Tibial artery (tissue), 4 donors: ENCODE results near the gene ZBTB8A.
"Not testable (repeated sequence)": the region's sequence is repeated elsewhere in the genome, so short reads cannot be mapped to it uniquely, and the experiment has no call there.

Source experiments
- DNase-seq, 2 donors: peaks; one replicate each; pipeline ENCODE4 v3.0.0-alpha.2; 2019
- H3K27ac ChIP-seq, 2 donors: fragments of 200-600 bp; sonication (generic) in 1 of 2; 1 replicate in 1 of 2; 2 replicates in 1 of 2; pipeline ENCODE4 v1.5.1; 2018 to 2019; ENCODE audit warnings: mild to moderate bottlenecking in 1 of 2
- H3K27me3 ChIP-seq, 2 donors: fragments of 200-600 bp; sonication (generic) in 1 of 2; one replicate each; pipeline versions ENCODE4 v1.5.1 to v1.6.0; 2016 to 2019
- H3K36me3 ChIP-seq, 3 donors: fragments of 200-600 bp; sonication (generic) in 2 of 3; one replicate each; pipeline ENCODE4 v1.5.1; 2016 to 2019; ENCODE audit warnings: mild to moderate bottlenecking in 2 of 3
- H3K4me1 ChIP-seq, 4 donors: fragments of 200-600 bp; sonication (generic) in 2 of 4; 1 replicate in 3 of 4; 2 replicates in 1 of 4; pipeline ENCODE4 v1.5.1; 2016 to 2019
- H3K4me3 ChIP-seq, 2 donors: fragments of 200-600 bp; sonication (generic) in 1 of 2; 1 replicate in 1 of 2; 2 replicates in 1 of 2; pipeline ENCODE4 v1.5.1; 2018 to 2019; ENCODE audit warnings: mild to moderate bottlenecking in 2 of 2
- H3K9me3 ChIP-seq, 3 donors: fragments of 200-600 bp; sonication (generic) in 1 of 3; one replicate each; pipeline ENCODE4 v1.5.1; 2016 to 2019
- intact Hi-C: fragments of 100-400 bp; cut with DNase I; formaldehyde crosslinking; loops from one replicate; pipeline ENCODE4 v1.15.0; 2023; ENCODE audit warnings: low total_unique reads
- TF ChIP-seq, protein P1 (sequence below), 2 experiments: fragments of 200-600 bp in 1 of 2; fragments of 450-650 bp in 1 of 2; IDR thresholded peaks; one replicate each; pipeline ENCODE4 v1.5.1; 2017 to 2019; ENCODE audit warnings: antibody characterized with exemption in 2 of 2, mild to moderate bottlenecking in 1 of 2, moderate library complexity in 1 of 2

The ZBTB8A gene

DNA sequence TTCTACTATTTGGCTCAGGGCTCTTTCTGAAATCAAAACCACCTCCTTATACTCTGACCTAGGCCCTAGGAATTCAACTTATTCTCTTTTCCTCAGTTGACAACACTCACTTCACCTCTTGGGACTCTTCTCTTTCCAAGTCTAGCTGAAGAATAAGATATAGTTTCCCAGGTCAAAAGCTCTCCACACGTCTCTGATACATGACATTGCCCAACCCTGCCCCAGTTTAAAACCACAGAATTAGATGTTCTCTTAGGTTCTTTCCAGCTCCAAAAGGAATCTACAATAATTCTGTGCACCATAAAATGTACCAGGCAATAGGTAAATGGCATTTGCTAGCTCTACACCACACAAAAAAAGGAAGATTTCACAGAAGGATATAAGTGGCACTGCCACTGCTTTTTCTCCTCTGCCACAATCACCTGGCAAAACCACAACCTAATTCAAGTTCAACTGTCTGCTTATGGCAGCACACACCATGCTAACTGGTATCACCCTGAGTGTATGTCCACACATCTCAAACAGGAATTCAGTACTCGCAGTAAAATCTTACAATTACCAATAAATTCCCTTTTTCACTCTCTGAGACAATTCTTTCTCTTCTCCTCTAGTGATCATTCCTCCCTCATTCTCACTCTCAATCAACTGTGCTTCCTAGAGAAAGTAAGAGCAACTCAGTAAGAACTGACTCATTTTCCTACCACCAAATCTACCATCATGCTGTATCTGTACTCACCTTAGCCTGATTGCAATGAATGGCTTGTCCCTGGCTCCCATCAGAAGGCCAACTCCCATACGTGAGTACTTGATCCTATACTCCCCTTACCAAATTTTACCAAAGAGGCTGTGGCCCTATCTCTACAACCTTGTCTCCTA, 83.8 kb downstream of the ZBTB8A start:
- TF ChIP-seq, protein P1, sequence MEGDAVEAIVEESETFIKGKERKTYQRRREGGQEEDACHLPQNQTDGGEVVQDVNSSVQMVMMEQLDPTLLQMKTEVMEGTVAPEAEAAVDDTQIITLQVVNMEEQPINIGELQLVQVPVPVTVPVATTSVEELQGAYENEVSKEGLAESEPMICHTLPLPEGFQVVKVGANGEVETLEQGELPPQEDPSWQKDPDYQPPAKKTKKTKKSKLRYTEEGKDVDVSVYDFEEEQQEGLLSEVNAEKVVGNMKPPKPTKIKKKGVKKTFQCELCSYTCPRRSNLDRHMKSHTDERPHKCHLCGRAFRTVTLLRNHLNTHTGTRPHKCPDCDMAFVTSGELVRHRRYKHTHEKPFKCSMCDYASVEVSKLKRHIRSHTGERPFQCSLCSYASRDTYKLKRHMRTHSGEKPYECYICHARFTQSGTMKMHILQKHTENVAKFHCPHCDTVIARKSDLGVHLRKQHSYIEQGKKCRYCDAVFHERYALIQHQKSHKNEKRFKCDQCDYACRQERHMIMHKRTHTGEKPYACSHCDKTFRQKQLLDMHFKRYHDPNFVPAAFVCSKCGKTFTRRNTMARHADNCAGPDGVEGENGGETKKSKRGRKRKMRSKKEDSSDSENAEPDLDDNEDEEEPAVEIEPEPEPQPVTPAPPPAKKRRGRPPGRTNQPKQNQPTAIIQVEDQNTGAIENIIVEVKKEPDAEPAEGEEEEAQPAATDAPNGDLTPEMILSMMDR (IDR thresholded peaks at IDR 0.05) = no peak
- Histone ChIP-seq H3K27me3 (no peaks in the 10 kb centered on the region), H3K4me1 (no peaks in the 10 kb centered on the region), H3K36me3 (peaks cover 8 to 36% (median 24%) of the 10 kb centered on the region in 3 donors), H3K9me3 (no peaks in the 10 kb centered on the region), H3K4me3 (no peak overlapping the region), H3K27ac (no peak overlapping the region)
- no peak for DNase-seq
- intact Hi-C loops = loop anchor here (10.0 kb wide), 1 partner anchor 98 kb away; no protein-coding TSS in a partner anchor

DNA sequence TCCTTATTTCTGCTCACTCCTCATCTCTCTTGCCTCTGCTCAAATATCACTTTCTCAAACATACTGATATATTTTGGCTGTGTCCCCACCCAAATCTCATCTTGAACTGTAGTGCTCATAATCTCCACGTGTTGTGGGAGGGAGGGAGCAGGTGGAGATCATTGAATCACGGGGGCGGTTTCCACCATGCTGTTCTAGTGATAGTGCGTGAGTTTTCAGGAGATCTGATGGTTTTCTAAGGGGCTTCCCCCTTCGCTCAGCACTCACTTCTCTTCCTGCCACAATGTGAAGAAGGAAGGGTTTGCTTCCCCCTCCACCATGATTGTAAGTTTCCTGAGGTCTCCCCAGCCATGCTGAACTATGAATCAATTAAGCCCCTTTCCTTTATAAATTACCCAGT, 84.5 kb downstream of the ZBTB8A start:
- Histone ChIP-seq H3K9me3 (no peaks in the 10 kb centered on the region), H3K27ac (no peak overlapping the region), H3K36me3 (peaks cover 16 to 43% (median 31%) of the 10 kb centered on the region in 3 donors), H3K4me1 (no peaks in the 10 kb centered on the region), H3K27me3 (no peaks in the 10 kb centered on the region), H3K4me3 (no peak overlapping the region)
- intact Hi-C loops = loop anchor here (10.0 kb wide), 1 partner anchor 99 kb away; no protein-coding TSS in a partner anchor
- DNase-seq = no peak
- TF ChIP-seq, protein P1 (IDR thresholded peaks at IDR 0.05) = no peak

DNA sequence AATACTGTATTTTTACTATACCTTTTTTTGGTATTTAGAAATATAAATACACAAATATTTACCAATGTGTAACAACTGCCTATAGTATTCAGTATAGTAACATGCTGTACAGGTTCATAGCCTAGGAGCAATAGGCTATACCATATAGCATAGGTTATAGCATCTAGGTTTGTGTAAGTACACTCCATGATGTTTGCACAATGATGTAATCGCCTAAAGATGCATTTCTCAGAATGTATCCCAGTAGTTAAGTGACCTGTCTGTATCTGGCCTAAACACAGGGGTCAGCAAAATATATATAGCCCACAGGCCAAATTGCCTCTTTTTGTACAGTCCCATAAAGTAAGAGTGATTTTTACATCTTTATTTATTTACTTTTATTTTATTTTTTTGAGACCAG, 86.9 kb downstream of the ZBTB8A start:
- no peaks in the 10 kb centered on the region for H3K4me1 ChIP-seq
- intact Hi-C loops = loop anchor here (10.0 kb wide), 1 partner anchor 101 kb away; no protein-coding TSS in a partner anchor
- DNase-seq = no peak
- no peaks in the 10 kb centered on the region for H3K27me3 ChIP-seq
- peaks cover 16 to 58% (median 36%) of the 10 kb centered on the region in 3 donors for H3K36me3 ChIP-seq
- H3K4me3 ChIP-seq = no peak overlapping the region
- TF ChIP-seq, protein P1 (IDR thresholded peaks at IDR 0.05) = no peak
- H3K27ac ChIP-seq = no peak overlapping the region
- H3K9me3 ChIP-seq = no peaks in the 10 kb centered on the region

DNA sequence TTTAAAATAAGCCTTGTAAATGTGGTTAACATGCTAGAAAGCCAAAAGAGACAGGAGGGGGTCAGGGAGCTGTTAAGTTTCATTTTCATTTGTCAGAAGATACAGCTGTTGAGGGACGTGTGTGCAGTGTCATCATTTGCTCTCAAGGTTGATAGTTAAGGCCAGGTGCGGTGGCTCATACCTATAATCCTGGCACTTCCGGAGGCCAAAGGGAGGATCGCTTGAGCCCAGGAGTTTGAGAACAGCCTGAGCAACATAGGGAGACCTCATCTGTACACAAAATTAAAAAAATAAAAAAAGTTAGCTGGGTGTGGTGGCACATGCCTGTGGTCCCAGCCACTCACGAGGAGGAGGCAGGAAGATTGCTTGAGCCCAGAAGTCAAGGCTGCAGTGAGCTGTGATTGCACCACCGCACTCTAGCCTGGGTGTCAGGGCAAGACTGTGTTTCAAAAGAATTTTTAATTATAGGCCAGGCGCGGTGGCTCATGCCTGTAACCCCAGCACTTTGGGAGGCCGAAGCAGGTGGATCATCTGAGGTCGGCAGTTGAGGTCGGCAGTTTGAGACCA, 88.5 kb downstream of the ZBTB8A start:
- no peaks in the 10 kb centered on the region for H3K9me3 ChIP-seq
- H3K36me3 ChIP-seq = peaks cover 19 to 62% (median 40%) of the 10 kb centered on the region in 3 donors
- no peaks in the 10 kb centered on the region for H3K4me1 ChIP-seq
- H3K27me3 ChIP-seq = no peaks in the 10 kb centered on the region
- intact Hi-C loops = loop anchor here (10.0 kb wide), 1 partner anchor 103 kb away; no protein-coding TSS in a partner anchor
- TF ChIP-seq, protein P1 (IDR thresholded peaks at IDR 0.05) = no peak
- H3K4me3 ChIP-seq = no peak overlapping the region
- H3K27ac ChIP-seq = no peak overlapping the region
- no peak for DNase-seq

DNA sequence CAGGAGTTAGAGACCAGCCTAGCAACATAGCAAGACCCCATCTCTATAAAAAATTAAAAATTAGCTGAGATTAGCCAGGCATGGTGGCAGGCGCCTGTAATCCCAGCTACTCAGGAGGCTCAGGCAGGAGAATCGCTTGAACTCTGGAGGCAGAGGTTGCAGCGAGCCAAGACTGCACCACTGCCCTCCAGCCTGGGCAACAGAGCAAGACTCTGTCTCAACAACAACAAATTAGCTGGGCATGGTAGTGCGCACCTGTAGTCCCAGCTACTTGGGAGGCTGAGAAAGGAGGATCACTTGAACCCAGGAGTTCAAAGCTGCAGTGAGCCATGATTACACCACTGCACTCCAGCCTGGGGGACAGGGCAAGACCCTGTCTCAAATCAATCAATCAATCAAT, 90.9 kb downstream of the ZBTB8A start:
- H3K27ac ChIP-seq, DNase-seq, H3K9me3 ChIP-seq, H3K27me3 ChIP-seq, intact Hi-C loops, H3K4me1 ChIP-seq, H3K4me3 ChIP-seq: not testable (repeated sequence)
- H3K36me3 ChIP-seq = peaks cover 24 to 72% (median 51%) of the 10 kb centered on the region in 3 donors

DNA sequence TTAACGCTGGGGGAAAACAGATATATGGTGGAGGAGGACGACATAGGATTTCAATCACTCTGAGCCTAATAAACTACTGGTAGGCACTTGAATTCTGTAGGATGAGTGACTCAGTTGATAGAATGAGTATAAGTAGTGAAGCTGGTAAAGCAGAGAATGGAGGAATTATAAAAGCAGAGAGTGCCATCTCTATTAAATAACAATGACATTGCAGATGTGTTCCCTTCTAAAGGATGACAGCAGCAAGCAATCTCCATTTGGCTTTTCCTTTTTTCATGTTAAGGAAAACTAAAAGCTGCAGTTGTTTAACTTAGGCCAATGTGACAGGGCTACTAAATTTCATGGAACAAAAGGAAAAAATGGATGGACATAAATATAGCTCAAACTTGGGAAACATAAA, 93.6 kb downstream of the ZBTB8A start:
- H3K4me3 ChIP-seq = no peak overlapping the region
- peaks cover 18 to 58% (median 34%) of the 10 kb centered on the region in 3 donors for H3K36me3 ChIP-seq
- intact Hi-C loops = no loop called here
- H3K27ac ChIP-seq = no peak overlapping the region
- TF ChIP-seq, protein P1 (IDR thresholded peaks at IDR 0.05) = no peak
- H3K27me3 ChIP-seq = no peaks in the 10 kb centered on the region
- H3K9me3 ChIP-seq = no peaks in the 10 kb centered on the region
- no peak for DNase-seq
- no peaks in the 10 kb centered on the region for H3K4me1 ChIP-seq
